GM10847 (cell line): ENCODE measurements around the gene MYO6.

Source experiments
- POLR2A ChIP-seq: IDR thresholded peaks from 2 replicates; pipeline ENCODE4 v1.6.1; 2011; ENCODE audit not compliant: insufficient read length; ENCODE audit errors: extremely low read depth

The MYO6 gene

DNA sequence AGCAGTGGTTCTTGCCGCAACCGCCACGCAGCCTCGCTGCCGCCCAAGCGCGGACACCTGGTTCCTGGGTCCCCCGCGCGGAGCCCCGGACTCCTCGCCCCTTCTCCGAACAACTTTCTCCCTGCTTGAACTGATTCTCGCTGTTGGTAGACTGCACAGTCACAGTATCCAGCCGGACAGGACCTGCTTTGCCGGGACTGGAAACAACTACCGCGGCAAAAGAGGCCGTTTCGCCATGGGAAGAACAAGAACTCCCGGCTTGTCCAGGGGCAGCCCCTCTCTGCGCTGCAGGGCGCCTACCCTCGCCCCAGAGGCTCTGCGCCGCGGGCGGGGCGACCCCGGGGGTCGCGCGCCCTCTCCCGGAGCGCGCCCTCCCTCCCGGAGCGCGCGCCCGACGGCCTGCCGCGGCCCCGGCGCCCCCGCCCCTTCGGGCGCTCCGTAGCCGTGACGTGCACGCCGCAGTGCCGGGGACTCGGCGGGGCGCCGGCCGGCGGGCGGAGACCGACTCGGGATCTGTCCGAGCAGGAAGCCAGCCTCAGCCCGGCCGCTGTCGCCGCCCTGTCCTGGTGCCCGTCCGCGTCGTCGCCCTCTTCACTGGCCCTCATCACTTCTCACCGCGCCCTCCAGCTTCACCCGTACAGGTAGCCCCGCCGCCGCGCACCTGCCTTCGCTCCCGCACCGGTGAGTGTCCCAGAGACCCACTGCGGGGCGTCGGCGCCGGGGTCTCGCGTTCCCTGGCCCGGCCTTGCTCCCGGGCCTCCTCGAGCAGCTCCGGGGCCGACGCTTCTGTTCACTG is at the start of gene MYO6:
Gene MYO6 (plus strand): TSS at position 497 of the 796 bp plus-strand sequence. CDS start 68,309 bp downstream, outside the sequence.
- peak; percentile 84 for TF ChIP-seq POLR2A

DNA sequence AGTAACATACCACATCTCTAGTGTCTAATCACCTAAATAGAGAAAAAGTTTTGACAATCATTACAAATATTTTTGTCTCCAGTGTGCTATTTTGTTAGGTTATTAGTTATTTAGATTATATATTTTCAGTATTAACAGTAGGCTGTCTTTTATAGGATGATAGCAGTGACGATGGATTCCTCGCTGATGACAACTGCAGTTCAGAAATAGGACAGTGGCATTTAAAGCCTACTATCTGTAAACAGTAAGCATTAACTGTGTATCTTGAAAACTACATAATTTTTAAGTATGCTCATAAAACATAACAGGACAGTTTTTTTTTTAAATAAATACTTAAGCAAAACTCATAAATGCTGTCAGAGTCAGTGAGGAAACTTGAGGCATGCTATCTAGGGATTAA is 37.9 kb upstream of the MYO6 start:
- TF ChIP-seq POLR2A, result no peak

DNA sequence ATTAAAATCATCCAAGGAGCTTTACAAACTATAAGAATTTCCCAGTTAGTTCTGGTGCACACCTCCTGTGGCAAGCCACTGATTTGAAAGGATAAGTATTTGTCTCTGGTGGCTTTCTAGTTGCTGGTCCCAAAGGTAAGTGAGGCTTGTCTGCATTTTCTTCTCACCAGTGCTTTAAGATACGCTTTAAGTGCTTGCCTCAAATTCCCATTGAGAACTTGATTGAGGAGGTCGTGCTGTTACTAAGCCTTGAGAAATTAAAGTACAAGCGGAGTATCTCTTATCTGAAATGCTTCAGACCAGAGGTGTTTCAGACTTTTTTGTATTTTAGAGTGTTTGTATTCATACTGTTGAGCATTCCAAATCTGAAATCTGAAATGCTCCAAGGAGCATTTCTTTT is 29.9 kb upstream of the MYO6 start:
- TF ChIP-seq POLR2A, result no peak

DNA sequence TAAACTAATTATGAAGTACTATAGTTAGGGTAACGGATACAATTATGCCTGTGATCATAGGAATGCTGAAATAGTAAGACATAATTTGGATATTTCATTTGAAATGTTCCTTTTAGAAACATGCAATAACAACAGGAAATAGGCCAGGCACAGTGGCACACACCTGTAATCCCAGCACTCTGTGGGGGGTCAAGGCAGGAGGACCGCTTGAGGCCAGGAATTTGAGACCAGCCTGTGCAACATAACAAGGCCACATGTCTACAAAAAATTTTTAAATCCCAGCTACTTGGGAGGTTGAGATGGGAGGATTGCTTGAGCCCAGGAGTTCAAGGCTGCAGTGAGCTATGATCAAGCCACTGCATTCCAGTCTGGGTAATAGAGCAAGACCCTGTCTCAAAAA is 25.7 kb upstream of the MYO6 start:
- TF ChIP-seq POLR2A, result no peak

DNA sequence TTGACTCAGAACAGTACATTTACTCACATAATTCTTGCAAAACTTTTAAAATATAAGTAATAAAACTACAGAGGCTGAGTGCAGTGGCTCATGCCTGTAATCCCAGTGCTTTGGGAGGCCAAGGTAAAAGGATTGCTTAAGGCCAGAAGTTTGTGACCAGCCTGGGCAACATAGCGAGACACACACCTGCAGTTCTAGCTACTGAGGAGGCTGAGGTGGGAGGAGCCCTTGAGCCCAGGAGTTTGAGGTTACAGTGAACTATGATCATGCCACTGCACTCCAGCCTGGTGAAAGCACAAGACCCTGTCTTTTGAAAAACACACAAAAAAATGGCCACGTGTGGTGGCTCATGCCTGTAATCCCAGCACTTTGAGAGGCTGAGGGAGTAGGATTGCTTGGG is 21.8 kb upstream of the MYO6 start:
- TF ChIP-seq POLR2A, result no peak

DNA sequence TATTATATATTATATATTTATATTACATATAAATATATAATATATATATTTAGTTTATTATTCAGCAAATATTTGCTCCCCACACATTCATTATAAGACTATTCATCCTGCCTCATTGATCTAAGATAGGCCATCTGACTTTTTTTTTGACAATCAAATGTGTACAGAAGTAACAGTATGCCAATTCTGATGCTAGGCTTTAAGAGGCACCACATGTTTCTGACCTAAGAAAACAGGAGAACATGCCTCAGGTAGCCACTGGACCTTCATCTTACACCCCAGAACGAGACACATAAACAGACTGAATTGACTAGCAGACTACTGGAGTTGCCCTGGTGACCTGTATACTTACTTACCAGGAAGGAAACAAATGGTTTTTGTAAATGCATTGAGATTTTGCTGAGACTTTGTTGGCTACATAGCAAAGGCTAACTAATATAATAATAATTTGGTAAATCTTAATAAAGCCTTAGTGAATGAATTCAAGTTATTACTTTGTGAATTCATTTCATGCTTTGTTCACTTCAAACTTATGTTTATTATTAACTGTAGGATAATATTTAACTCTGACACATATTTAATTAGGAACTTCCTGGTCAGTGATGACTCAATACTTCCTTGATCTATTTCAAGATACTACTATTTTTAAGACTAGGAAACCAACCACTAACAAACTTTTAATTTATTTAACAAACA is 13.4 kb upstream of the MYO6 start:
- TF ChIP-seq POLR2A, result no peak

DNA sequence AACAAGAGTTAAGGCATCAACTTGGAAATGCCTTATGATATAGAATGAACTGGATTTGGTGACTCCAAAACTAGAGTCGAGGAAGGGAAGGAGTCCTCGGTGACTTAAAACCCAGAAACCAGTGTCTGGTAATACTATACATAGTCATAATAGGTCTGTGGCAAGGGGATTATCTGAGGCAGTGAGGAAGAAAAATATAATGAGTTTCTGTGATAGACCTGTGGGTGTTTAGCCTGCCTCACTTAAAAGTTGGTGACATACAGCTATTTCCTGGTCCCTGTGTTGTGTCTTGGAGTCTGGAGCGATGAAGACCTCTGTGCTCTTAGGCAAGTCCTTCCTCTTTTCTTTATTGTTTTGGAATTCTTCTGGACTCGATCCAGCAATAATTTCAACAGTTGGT is 5.1 kb upstream of the MYO6 start:
- TF ChIP-seq POLR2A, result no peak

DNA sequence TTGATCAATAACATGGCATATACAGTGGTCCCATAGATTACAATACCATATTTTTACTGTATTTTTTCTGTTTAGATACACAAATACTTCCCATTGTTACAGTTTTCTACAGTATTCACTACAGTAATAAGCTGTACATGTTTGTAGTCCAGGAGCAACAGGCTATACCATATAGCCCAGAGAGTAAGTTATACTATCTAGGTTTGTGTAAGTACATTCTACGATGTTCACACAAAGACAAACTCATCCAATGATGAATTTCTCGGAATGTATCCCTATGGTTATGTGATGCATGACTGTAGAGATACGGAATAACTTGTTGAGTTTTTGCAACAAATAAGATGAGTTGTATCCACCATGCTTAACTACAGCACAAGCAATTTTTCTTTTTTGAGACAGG is 3.6 kb upstream of the MYO6 start:
- no peak for TF ChIP-seq POLR2A

DNA sequence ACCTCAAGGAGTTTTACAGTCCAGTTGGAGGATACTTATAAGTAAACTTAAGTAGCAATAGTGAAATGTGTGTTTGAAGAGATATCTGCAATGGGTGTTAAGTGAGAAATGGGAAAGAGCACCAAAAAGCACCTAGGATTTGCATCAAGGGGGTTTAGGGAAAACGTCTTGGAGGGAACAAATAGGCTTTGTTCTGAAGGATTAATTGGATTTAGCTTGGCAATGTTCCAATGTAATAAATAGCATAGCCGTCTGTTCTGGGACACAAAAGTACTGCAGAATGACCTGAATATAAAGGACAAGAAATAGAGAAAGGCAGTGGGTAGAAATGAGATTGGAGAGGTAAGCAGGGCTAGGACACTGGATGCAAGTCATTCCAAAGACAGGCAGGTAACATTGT is 2.8 kb upstream of the MYO6 start:
- no peak for TF ChIP-seq POLR2A

DNA sequence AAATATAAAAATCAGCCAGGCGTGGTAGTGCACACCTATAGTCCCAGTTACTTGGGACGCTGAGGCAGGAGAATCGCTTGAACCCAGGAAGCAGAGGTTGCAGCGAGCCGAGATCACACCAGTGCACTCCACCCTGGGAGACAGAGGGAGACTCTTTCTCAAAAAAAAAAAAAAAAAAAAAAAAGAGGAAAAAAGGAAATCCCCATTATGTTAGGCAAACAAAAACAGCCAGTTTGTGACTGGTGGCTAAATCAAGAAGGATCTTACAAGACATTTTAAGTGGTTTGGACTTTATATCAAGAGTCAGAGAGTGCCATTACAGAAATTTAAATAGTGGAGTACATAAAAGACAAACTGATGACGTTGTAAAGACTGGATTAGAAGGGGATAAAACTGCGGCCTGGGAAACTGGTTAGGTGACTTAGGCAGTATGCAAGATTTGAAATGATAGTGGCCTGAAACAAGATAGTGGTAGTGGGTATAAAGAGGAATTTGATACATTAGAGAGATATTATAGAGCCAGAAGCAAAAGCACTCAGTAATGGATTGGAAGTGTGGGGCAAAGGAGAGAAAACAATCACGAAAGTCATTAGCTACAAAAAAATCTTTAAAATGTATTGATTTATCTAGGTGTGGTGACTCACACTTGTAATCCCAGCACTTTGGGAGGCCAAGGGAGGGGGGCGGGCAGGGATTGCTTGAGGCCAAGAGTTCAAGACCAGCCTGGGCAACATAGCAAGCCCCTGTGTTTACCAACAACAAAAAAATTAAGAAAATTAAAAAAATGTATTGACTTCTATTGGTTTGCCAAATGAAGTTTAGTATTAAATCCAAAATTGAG is 1.7 kb upstream of the MYO6 start:
- no peak for TF ChIP-seq POLR2A

DNA sequence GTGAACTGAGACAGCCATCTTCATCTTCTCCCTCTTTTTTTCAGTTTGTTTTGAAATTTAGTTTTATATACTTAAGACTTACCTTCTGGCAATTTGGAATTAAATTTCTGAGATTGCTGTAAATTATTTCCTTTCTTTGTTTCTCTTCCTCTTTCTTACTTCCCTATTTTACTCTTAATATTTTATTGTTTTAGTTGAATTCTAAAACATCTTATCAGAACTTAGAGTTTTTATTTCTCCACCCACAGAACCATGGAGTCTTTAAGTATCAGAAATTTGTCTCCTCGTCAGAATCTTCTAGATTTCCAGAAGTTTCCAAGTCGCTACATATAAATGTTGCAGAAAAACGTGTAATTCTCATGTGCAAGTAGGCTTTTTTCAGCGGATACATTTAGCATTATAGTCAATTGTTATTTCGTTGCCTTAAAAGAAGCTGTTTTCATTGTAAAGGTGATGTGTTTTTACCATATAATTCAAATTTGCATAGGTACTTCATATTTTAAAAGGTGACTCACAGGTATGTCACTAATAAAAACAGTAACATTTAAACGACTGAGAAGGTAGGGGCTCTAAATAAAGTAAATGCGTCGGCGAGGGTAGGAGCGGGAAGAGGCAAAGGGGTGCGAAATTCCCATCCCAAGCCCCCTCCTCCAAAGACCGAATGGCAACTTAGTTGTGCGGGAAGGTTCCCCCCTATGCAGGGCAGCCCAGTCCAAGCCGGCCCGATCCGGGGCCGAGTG is 866 bp upstream of the MYO6 start:
- no peak for TF ChIP-seq POLR2A

DNA sequence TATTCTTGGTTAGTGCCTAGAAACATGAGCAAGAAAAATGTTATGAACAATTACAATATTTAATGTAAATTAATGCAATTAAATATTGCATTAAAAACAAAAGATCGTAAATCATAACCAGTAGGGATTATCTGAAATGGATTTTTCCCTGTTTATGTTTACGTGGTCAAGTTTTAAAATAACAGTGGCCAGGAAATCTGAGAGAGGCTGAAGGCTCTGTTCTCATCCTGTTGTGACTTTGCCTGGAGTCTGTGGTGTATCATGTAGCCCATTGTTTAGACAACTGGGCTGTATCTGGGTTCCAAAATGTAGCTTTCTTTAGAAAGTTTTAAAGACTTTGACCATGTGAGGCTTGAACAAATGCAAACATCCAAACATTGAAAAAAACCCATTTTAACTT is 2.4 kb downstream of the MYO6 start:
- TF ChIP-seq POLR2A, result no peak

DNA sequence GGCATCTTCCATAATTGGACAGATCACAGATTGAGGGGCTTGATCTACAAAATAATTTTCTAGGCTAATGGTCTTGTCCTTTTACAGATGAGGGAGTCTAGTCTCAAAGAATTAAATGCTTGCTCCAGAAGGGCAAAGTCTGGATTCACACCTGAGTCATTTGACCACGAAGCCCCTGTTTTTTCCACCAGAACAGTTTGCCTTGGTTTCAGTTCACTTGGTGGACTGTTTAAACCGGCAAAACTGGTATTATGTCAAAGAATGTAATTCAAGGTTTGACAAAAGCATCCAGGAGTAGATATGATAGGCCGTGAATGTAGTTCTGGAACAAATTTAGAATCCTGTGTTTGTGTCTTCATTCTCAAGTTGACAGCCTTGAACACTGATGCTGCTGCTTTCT is 3.3 kb downstream of the MYO6 start:
- no peak for TF ChIP-seq POLR2A

DNA sequence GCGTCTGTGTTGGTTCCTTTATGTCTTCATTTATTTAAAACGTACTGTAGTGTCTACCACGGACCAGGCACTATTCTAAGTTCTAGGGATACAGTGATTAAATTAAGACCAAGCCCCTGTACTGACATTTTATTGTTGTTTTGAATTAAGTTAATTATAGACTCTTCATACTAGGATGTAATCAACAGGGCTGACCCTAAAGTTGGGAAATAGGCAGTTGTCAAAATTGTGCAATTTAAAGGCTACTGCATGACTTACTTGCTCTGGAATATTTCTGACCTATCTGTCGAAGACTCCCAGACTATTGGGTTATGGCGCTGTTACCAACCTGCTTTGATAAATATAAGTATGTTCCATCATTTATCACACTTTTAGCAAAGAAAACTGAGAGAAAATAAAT is 6.7 kb downstream of the MYO6 start:
- TF ChIP-seq POLR2A, result no peak

DNA sequence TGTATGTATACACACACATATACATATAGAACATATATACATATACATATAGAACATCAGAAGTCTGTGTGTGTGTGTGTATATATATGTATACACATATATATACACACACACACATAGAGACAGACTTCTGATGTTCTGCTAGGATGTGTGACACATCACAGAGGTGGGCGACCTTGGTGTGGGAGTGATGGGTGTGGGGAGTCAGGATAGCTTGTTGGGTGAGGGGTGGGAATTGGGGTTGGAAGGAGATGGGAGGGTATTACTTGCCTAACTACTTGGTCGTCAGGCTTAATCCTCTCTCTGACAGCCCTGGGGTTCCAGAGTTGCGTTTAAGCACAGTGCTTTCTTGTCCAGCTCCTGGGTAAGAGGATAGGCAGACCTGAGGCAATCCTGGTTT is 8.3 kb downstream of the MYO6 start:
- TF ChIP-seq POLR2A, result no peak
